ENCODE measurements around the gene LRMDA.

- TF ChIP-seq CTCF (IDR thresholded peaks at IDR 0.05; ENCODE audit: borderline replicate concordance, extremely low read depth, low read length, poor library complexity, severe bottlenecking) (no peak), EZH2 (IDR thresholded peaks at IDR 0.05; ENCODE audit: borderline replicate concordance, low read depth, low read length, severe bottlenecking) (no peak)
These were observed 274.0 kb downstream of the LRMDA start for GRCh38 chr10:75705426-75705825.

All from DND-41 (cell line).